HAP-1 (cell line): ENCODE data around the gene IRS2.

Experiments used
- DNase-seq, 2 experiments: peaks; one replicate each; pipeline ENCODE4 v3.0.0-alpha.2; 2016 to 2020; ENCODE audit warnings: low spot score in 2 of 2
- H3K27me3 ChIP-seq: fragments of 250-450 bp; sonication (Bioruptor Pico); 2 replicates; pipeline ENCODE4 v1.5.1; 2020; ENCODE audit warnings: low read depth, mild to moderate bottlenecking, moderate library complexity
- H3K36me3 ChIP-seq: fragments of 250-450 bp; sonication (Bioruptor Pico); replicated peaks from 2 replicates; pipeline ENCODE4 v1.5.1; 2020; ENCODE audit warnings: mild to moderate bottlenecking
- H3K4me1 ChIP-seq: fragments of 250-450 bp; sonication (Bioruptor Pico); 2 replicates; pipeline ENCODE4 v1.5.1; 2020; ENCODE audit warnings: mild to moderate bottlenecking
- H3K4me3 ChIP-seq: fragments of 250-450 bp; sonication (Bioruptor Pico); 2 replicates; pipeline ENCODE4 v1.5.1; 2020; ENCODE audit warnings: mild to moderate bottlenecking, moderate library complexity
- H3K9me3 ChIP-seq: fragments of 250-450 bp; sonication (Bioruptor Pico); 2 replicates; pipeline ENCODE4 v1.5.1; 2020; ENCODE audit warnings: mild to moderate bottlenecking, moderate library complexity
- in situ Hi-C: fragments of 300-500 bp; cut with MboI; formaldehyde crosslinking; loops from 3 replicates; pipeline ENCODE4 v1.14.3; 2020; ENCODE audit warnings: low sequenced_read_pairs, inconsistent platforms, mixed read lengths

IRS2 gene

GRCh38 chr13:109816112-109816807 lies 29.9 kb upstream of the IRS2 start:
- H3K4me3 ChIP-seq = no peak overlapping the region
- DNase-seq = no peak
- no peaks in the 10 kb centered on the region for H3K27me3 ChIP-seq
- no peaks in the 10 kb centered on the region for H3K4me1 ChIP-seq
- in situ Hi-C loops = no loop called here
- no peaks in the 10 kb centered on the region for H3K36me3 ChIP-seq
- no peaks in the 10 kb centered on the region for H3K9me3 ChIP-seq

- Histone ChIP-seq H3K27me3 (no peaks in the 10 kb centered on the region), H3K9me3 (no peaks in the 10 kb centered on the region), H3K36me3 (no peaks in the 10 kb centered on the region), H3K4me3 (no peak overlapping the region), H3K4me1 (no peaks in the 10 kb centered on the region)
- in situ Hi-C loops = no loop called here
- no peak for DNase-seq
These were observed 29.3 kb upstream of the IRS2 start for GRCh38 chr13:109815651-109816050.

- Histone ChIP-seq H3K9me3 (no peaks in the 10 kb centered on the region), H3K27me3 (no peaks in the 10 kb centered on the region), H3K4me3 (no peak overlapping the region), H3K36me3 (no peaks in the 10 kb centered on the region), H3K4me1 (no peaks in the 10 kb centered on the region)
- in situ Hi-C loops = no loop called here
- no peak for DNase-seq
These were observed 27.3 kb upstream of the IRS2 start for GRCh38 chr13:109813663-109814062.

GRCh38 chr13:109812382-109812781 lies 26.0 kb upstream of the IRS2 start:
- DNase-seq = no peak
- in situ Hi-C loops = no loop called here
- H3K4me1 ChIP-seq = no peaks in the 10 kb centered on the region
- no peaks in the 10 kb centered on the region for H3K36me3 ChIP-seq
- no peak overlapping the region for H3K4me3 ChIP-seq
- H3K9me3 ChIP-seq = no peaks in the 10 kb centered on the region
- H3K27me3 ChIP-seq = no peaks in the 10 kb centered on the region

GRCh38 chr13:109810761-109811510 lies 24.6 kb upstream of the IRS2 start:
- Histone ChIP-seq H3K4me3 (no peak overlapping the region), H3K27me3 (no peaks in the 10 kb centered on the region), H3K4me1 (no peaks in the 10 kb centered on the region), H3K36me3 (no peaks in the 10 kb centered on the region), H3K9me3 (no peaks in the 10 kb centered on the region)
- in situ Hi-C loops = no loop called here
- DNase-seq = no peak

GRCh38 chr13:109809216-109809932 lies 23.0 kb upstream of the IRS2 start:
- in situ Hi-C loops = no loop called here
- Histone ChIP-seq H3K27me3 (no peaks in the 10 kb centered on the region), H3K36me3 (no peaks in the 10 kb centered on the region)

GRCh38 chr13:109807345-109807744 lies 21.0 kb upstream of the IRS2 start:
- H3K4me3 ChIP-seq = no peak overlapping the region

More at GRCh38 chr13:109809216-109809932, 23.0 kb upstream of the IRS2 start:
- H3K4me3 ChIP-seq = no peak overlapping the region
- no peaks in the 10 kb centered on the region for H3K9me3 ChIP-seq
- H3K4me1 ChIP-seq = no peaks in the 10 kb centered on the region
- no peak for DNase-seq

GRCh38 chr13:109804654-109805053 lies 18.3 kb upstream of the IRS2 start:
- in situ Hi-C loops = no loop called here
- H3K9me3 ChIP-seq = no peaks in the 10 kb centered on the region

More at GRCh38 chr13:109807345-109807744, 21.0 kb upstream of the IRS2 start:
- DNase-seq = no peak
- H3K4me1 ChIP-seq = no peaks in the 10 kb centered on the region
- no peaks in the 10 kb centered on the region for H3K27me3 ChIP-seq
- no peaks in the 10 kb centered on the region for H3K36me3 ChIP-seq
- H3K9me3 ChIP-seq = no peaks in the 10 kb centered on the region
- in situ Hi-C loops = no loop called here

GRCh38 chr13:109803825-109804224 lies 17.4 kb upstream of the IRS2 start:
- Histone ChIP-seq H3K36me3 (no peaks in the 10 kb centered on the region), H3K27me3 (no peaks in the 10 kb centered on the region), H3K9me3 (no peaks in the 10 kb centered on the region), H3K4me1 (no peaks in the 10 kb centered on the region), H3K4me3 (no peak overlapping the region)
- in situ Hi-C loops = no loop called here
- DNase-seq = no peak

More at GRCh38 chr13:109804654-109805053, 18.3 kb upstream of the IRS2 start:
- Histone ChIP-seq H3K36me3 (no peaks in the 10 kb centered on the region), H3K4me3 (no peak overlapping the region), H3K4me1 (no peaks in the 10 kb centered on the region), H3K27me3 (no peaks in the 10 kb centered on the region)
- no peak for DNase-seq

- H3K36me3 ChIP-seq = no peaks in the 10 kb centered on the region
- H3K4me1 ChIP-seq = no peaks in the 10 kb centered on the region
- no peaks in the 10 kb centered on the region for H3K27me3 ChIP-seq
- in situ Hi-C loops = no loop called here
- no peak overlapping the region for H3K4me3 ChIP-seq
- H3K9me3 ChIP-seq = no peaks in the 10 kb centered on the region
- no peak for DNase-seq
These were observed 16.6 kb upstream of the IRS2 start for GRCh38 chr13:109802936-109803335.

GRCh38 chr13:109795011-109795410 lies 8.6 kb upstream of the IRS2 start:
- H3K4me1 ChIP-seq = no peaks in the 10 kb centered on the region
- H3K4me3 ChIP-seq = no peak overlapping the region
- peaks cover 25% of the 10 kb centered on the region for H3K27me3 ChIP-seq
- no peak for DNase-seq
- in situ Hi-C loops = no loop called here
- H3K9me3 ChIP-seq = no peaks in the 10 kb centered on the region
- no peaks in the 10 kb centered on the region for H3K36me3 ChIP-seq

- in situ Hi-C loops = no loop called here
- H3K36me3 ChIP-seq = no peaks in the 10 kb centered on the region
- peaks cover 34% of the 10 kb centered on the region for H3K27me3 ChIP-seq
- H3K4me1 ChIP-seq = no peaks in the 10 kb centered on the region
- DNase-seq = no peak
- no peak overlapping the region for H3K4me3 ChIP-seq
- no peaks in the 10 kb centered on the region for H3K9me3 ChIP-seq
These were observed 7.7 kb upstream of the IRS2 start for GRCh38 chr13:109794095-109794494.

- in situ Hi-C loops = no loop called here
- Histone ChIP-seq H3K4me1 (no peaks in the 10 kb centered on the region), H3K36me3 (no peaks in the 10 kb centered on the region), H3K27me3 (peaks cover 47% of the 10 kb centered on the region), H3K4me3 (no peak overlapping the region), H3K9me3 (no peaks in the 10 kb centered on the region)
- no peak for DNase-seq
These were observed 6.2 kb upstream of the IRS2 start for GRCh38 chr13:109792416-109793059.
